K562 (cell line): ENCODE results near the gene HOXB1. TPM values are rescaled to one million over a fixed set of nuclear protein-coding genes. Genes with fewer than 3 reads are reported as not detected.

Source experiments
- ATAC-seq: fragments of 200-7000 bp; cut with Tn5 transposase; 3 replicates; pipeline ENCODE4 v1.9.1; 2020; ENCODE audit warnings: moderate library complexity
- BruUV-seq: library from RNA; stranded (reverse); fragments of 400-500 nt; replicated peaks from 2 replicates; lab custom pipeline; 2021; lab: Mats Ljungman, UMichigan
- CTCF ChIA-PET: fragments of 300-600 bp; formaldehyde crosslinking; extraction: SDS; loops from one replicate; lab custom pipeline; 2021; ENCODE audit warnings: low intra/inter-chr PET ratio; lab: Yijun Ruan, JAX
- POLR2A ChIA-PET: fragments of 300-600, 350-650 bp; sonication (Branson Sonifier 250); formaldehyde crosslinking; extraction: SDS; loops from one replicate; lab custom pipeline; 2021; ENCODE audit warnings: antibody characterized with exemption, inconsistent platforms; lab: Yijun Ruan, JAX
- DNase-seq, 4 experiments: peaks; one replicate each; pipeline versions ENCODE4 v3.0.0 to v3.0.0-alpha.2; 2011 to 2018; ENCODE audit warnings: low spot score in 3 of 4, mixed read lengths in 3 of 4; ENCODE audit errors: extremely low read depth in 1 of 4
- FAIRE-seq: peaks from 2 replicates; lab custom pipeline; 2011; peaks lifted over from hg19 to GRCh38; lab: Jason Lieb, UNC
- H2AFZ ChIP-seq: 2 replicates; pipeline ENCODE4 v1.6.0; 2011; ENCODE audit warnings: low read depth, low read length, control low read depth, inconsistent platforms
- H3K27ac ChIP-seq: fragments of 200-600 bp; 3 replicates; pipeline ENCODE4 v1.8.0; 2011; ENCODE audit warnings: low read depth, mild to moderate bottlenecking, control low read depth, inconsistent platforms, low read length, moderate library complexity, mixed read lengths; ENCODE audit errors: extremely low read depth
- H3K27me3 ChIP-seq, 2 experiments: fragments of 300-600 bp in 1 of 2; 2 replicates in 1 of 2; 3 replicates in 1 of 2; pipeline versions ENCODE4 v1.6.0 to v1.8.0; 2011; ENCODE audit warnings: inconsistent platforms in 2 of 2, low read length in 2 of 2, mild to moderate bottlenecking in 1 of 2, mixed read lengths in 1 of 2, moderate library complexity in 1 of 2; ENCODE audit not compliant: control insufficient read depth in 2 of 2, insufficient read depth in 2 of 2
- H3K36me3 ChIP-seq: fragments of 300-600 bp; 3 replicates; pipeline ENCODE4 v1.8.0; 2011; ENCODE audit warnings: mild to moderate bottlenecking, low read length, inconsistent platforms; ENCODE audit not compliant: control insufficient read depth, insufficient read depth
- H3K4me1 ChIP-seq, 2 experiments: fragments of 200-600 bp in 1 of 2; replicated peaks in 1 of 2; 2 replicates in 1 of 2; 3 replicates in 1 of 2; pipeline versions ENCODE4 v1.5.1 to v1.8.0; 2011; ENCODE audit warnings: inconsistent platforms in 2 of 2, low read length in 2 of 2, mild to moderate bottlenecking in 1 of 2, mixed read lengths in 1 of 2, moderate library complexity in 1 of 2; ENCODE audit not compliant: control insufficient read depth in 2 of 2, insufficient read depth in 2 of 2
- H3K4me2 ChIP-seq: 2 replicates; pipeline ENCODE4 v1.6.1; 2011; ENCODE audit warnings: low read length, control low read depth, inconsistent platforms, mixed read lengths; ENCODE audit not compliant: insufficient read depth
- H3K4me3 ChIP-seq: fragments of 200-600 bp; sonication (generic), shearing (Covaris generic); 2 replicates; pipeline ENCODE4 v1.5.1; 2016; ENCODE audit warnings: control low read depth, inconsistent platforms
- H3K79me2 ChIP-seq: fragments of 200-600 bp; 3 replicates; pipeline ENCODE4 v1.8.0; 2011; ENCODE audit warnings: low read length, inconsistent platforms; ENCODE audit not compliant: control insufficient read depth, insufficient read depth
- H3K9ac ChIP-seq, 2 experiments: 2 replicates each; pipeline versions ENCODE4 v1.6.0 to v1.6.1; 2011; ENCODE audit warnings: low read depth in 2 of 2, low read length in 2 of 2, control low read depth in 1 of 2, inconsistent platforms in 1 of 2, mild to moderate bottlenecking in 1 of 2, mixed read lengths in 1 of 2; ENCODE audit not compliant: insufficient read depth in 1 of 2
- H3K9me1 ChIP-seq: one replicate; pipeline ENCODE4 v1.6.0; 2011; ENCODE audit warnings: inconsistent platforms, mild to moderate bottlenecking, low read length, moderate library complexity; ENCODE audit not compliant: control insufficient read depth, insufficient read depth
- H3K9me3 ChIP-seq: replicated peaks from 2 replicates; pipeline ENCODE4 v1.5.1; 2011; ENCODE audit warnings: low read depth, low read length, inconsistent platforms; ENCODE audit not compliant: control insufficient read depth, insufficient read depth
- H4K20me1 ChIP-seq: replicated peaks from 2 replicates; pipeline ENCODE4 v1.6.1; 2011; ENCODE audit warnings: low read length, inconsistent platforms, mixed read lengths; ENCODE audit not compliant: control insufficient read depth, insufficient read depth
- BCL6 ChIP-seq: fragments of 250-450 bp; sonication (Bioruptor Pico); IDR thresholded peaks from 2 replicates; pipeline ENCODE4 v1.4.0; 2020
- BCLAF1 ChIP-seq, 2 experiments: fragments of 450-650 bp in 1 of 2; IDR thresholded peaks; 2 replicates each; pipeline ENCODE4 v1.6.1; 2011 to 2017; ENCODE audit warnings: low read depth in 2 of 2, antibody characterized with exemption in 1 of 2, borderline replicate concordance in 1 of 2, low read length in 1 of 2, mild to moderate bottlenecking in 1 of 2, mixed read lengths in 1 of 2; ENCODE audit not compliant: control insufficient read depth in 1 of 2
- KLF16 ChIP-seq: IDR thresholded peaks from 2 replicates; pipeline ENCODE4 v1.6.1; 2016; ENCODE audit warnings: antibody characterized with exemption
- MAFG ChIP-seq: fragments of 450-650 bp; conservative IDR thresholded peaks from 2 replicates; pipeline ENCODE4 v1.6.1; 2016; ENCODE audit warnings: missing genetic modification characterization, missing compliant biosample characterization
- MCM3 ChIP-seq: fragments of 450-650 bp; IDR thresholded peaks from 2 replicates; pipeline ENCODE4 v1.6.1; 2016
- PHB2 ChIP-seq: fragments of 450-650 bp; IDR thresholded peaks from 2 replicates; pipeline ENCODE4 v1.6.1; 2017; ENCODE audit warnings: low read depth
- PHF8 ChIP-seq: fragments of 200-600 bp; sonication (generic); IDR thresholded peaks from 2 replicates; pipeline ENCODE4 v1.6.1; 2012; ENCODE audit warnings: mixed run types, mild to moderate bottlenecking, inconsistent platforms, low read length, moderate library complexity, borderline replicate concordance
- PHTF2 ChIP-seq: fragments of 250-450 bp; sonication (Bioruptor Pico); IDR thresholded peaks from 2 replicates; pipeline ENCODE4 v1.5.0; 2021; ENCODE audit warnings: mild to moderate bottlenecking
- RBFOX2 ChIP-seq: fragments of 200-400 bp; formaldehyde crosslinking; IDR thresholded peaks from 2 replicates; pipeline ENCODE4 v1.6.1; 2017; ENCODE audit warnings: low read depth, mild to moderate bottlenecking, low read length, moderate library complexity
- SLC30A9 ChIP-seq: fragments of 250-450 bp; sonication (Bioruptor Pico); IDR thresholded peaks from 2 replicates; pipeline ENCODE4 v1.8.0; 2022; ENCODE audit warnings: mild to moderate bottlenecking, moderate library complexity
- SMARCA5 ChIP-seq: fragments of 450-650 bp; IDR thresholded peaks from 2 replicates; pipeline ENCODE4 v1.6.1; 2016
- SNRNP70 ChIP-seq: fragments of 200-400 bp; formaldehyde crosslinking; optimal IDR thresholded peaks from 2 replicates; pipeline ENCODE3; 2017; ENCODE audit warnings: low read depth, low read length
- SRSF9 ChIP-seq: fragments of 200-400 bp; formaldehyde crosslinking; IDR thresholded peaks from 2 replicates; pipeline ENCODE4 v1.6.1; 2017; ENCODE audit warnings: low read depth, low read length, borderline replicate concordance
- STAT5B ChIP-seq: fragments of 250-450 bp; sonication (Bioruptor Pico); IDR thresholded peaks from 2 replicates; pipeline ENCODE4 v1.8.0; 2021; ENCODE audit warnings: mild to moderate bottlenecking, inconsistent platforms
- STAT6 ChIP-seq: sonication (generic); formaldehyde crosslinking; IDR thresholded peaks from 2 replicates; pipeline ENCODE4 v1.8.1; 2023; ENCODE audit warnings: mild to moderate bottlenecking, missing genetic modification reagents
- YY1 ChIP-seq, 3 experiments: IDR thresholded peaks; 2 replicates each; pipeline ENCODE4 v1.6.1; 2011; ENCODE audit warnings: low read length in 2 of 3, mild to moderate bottlenecking in 2 of 3, moderate library complexity in 2 of 3, borderline replicate concordance in 1 of 3, control low read depth in 1 of 3, low read depth in 1 of 3; ENCODE audit not compliant: insufficient read depth in 3 of 3, insufficient replicate concordance in 2 of 3, control insufficient read depth in 1 of 3, insufficient read length in 1 of 3; ENCODE audit errors: extremely low read depth in 1 of 3
- ZFP30 ChIP-seq: fragments of 250-450 bp; sonication (Bioruptor Pico); IDR thresholded peaks from 2 replicates; pipeline ENCODE4 v1.8.0; 2022; ENCODE audit warnings: moderate library complexity, mild to moderate bottlenecking, inconsistent platforms, borderline replicate concordance
- ZKSCAN1 ChIP-seq: fragments of 150-350 bp; IDR thresholded peaks from 2 replicates; pipeline ENCODE4 v1.6.1; 2016; ENCODE audit warnings: low read depth, low read length
- ZNF347 ChIP-seq: fragments of 450-650 bp; formaldehyde crosslinking; IDR thresholded peaks from 2 replicates; pipeline ENCODE4 v1.4.0; 2020; ENCODE audit warnings: low read depth, mild to moderate bottlenecking, moderate library complexity
- WGBS: fragments of 100-300 bp; shearing (Covaris generic); methylation state at CpG from one replicate; pipeline ENCODE4 v1.1.6; 2016; ENCODE audit warnings: low coverage, mixed read lengths; ENCODE audit not compliant: insufficient coverage; ENCODE audit errors: missing lambda C conversion rate; 5-methylcytosine and 5-hydroxymethylcytosine counted together
- in situ Hi-C: fragments of 300-500 bp; cut with MboI; formaldehyde crosslinking; loops from 4 replicates; pipeline ENCODE4 v1.15.0; 2018; ENCODE audit warnings: inconsistent platforms, mixed read lengths
- intact Hi-C: fragments of 100-400 bp; cut with micrococcal nuclease; formaldehyde crosslinking; loops from 2 replicates; pipeline ENCODE4 v1.14.2; 2022
- polyA plus RNA-seq, 8 experiments: library from polyadenylated mRNA; depleted of rRNA in 4 of 8; stranded (reverse) in 5 of 8; unstranded in 3 of 8; fragments of >200 nt; fragmentation: Nextera tagmentation in 2 of 8; fragmentation: Illumina TruSeq in 1 of 8; extraction: Ambion mirVana in 2 of 8; extraction: Trizol in 1 of 8; gene quantifications; 2 replicates each; pipeline versions ENCODE4 v1.2.1 to v1.2.3, GENCODE V29; 2011 to 2014; ENCODE audit warnings: inconsistent platforms in 1 of 8, missing spikeins in 1 of 8
- total RNA-seq, 7 experiments: library from RNA; depleted of rRNA in 6 of 7; stranded (reverse); fragments of >200 nt in 6 of 7; fragmentation: Illumina TruSeq in 2 of 7; extraction: Trizol in 2 of 7; gene quantifications; 2 replicates each; pipeline versions ENCODE4 v1.2.1 to v1.2.3, GENCODE V29; 2011 to 2021; ENCODE audit warnings: low replicate concordance in 1 of 7

HOXB1 gene
- total and polyA plus RNA-seq, 9 of the 15 experiments (the other 6 are each of a cell fraction or from before 2014, with no cell fraction given) = 0.04 TPM; not detected in 8

- Histone ChIP-seq H3K27me3 (no peaks in the 10 kb centered on the region), H3K4me3 (no peak overlapping the region), H2AFZ (no peak overlapping the region), H3K9me1 (no peaks in the 10 kb centered on the region), H3K9ac (no peak overlapping the region), H3K9me3 (no peaks in the 10 kb centered on the region), H3K79me2 (no peaks in the 10 kb centered on the region), H3K4me1 (peaks cover 17 to 55% of the 10 kb centered on the region in 2 experiments), H3K27ac (no peak overlapping the region), H3K4me2 (no peak overlapping the region), H4K20me1 (no peaks in the 10 kb centered on the region), H3K36me3 (no peaks in the 10 kb centered on the region)
- in situ Hi-C loops (no loop called here), intact Hi-C loops (loop anchor here (10.0 kb wide), 1 partner anchor 270 kb away; no protein-coding TSS in a partner anchor)
- no TSS peak for BruUV-seq
- no peak for ATAC-seq
- 8% methylated on average over 2 of the region's 2 CpGs for WGBS
- no peak for FAIRE-seq
- POLR2A ChIA-PET = interaction anchor here (0.5 kb wide), 1 partner anchor 29 kb away, joined by 3 read pairs; no protein-coding TSS in a partner anchor
- CTCF ChIA-PET = no interaction called here
- peak in 1 of 4 experiments; percentile 65 for DNase-seq
- TF ChIP-seq STAT5B (CRISPR knock-in tag) = no peak
- no peak for TF ChIP-seq ZNF347 (CRISPR knock-in tag)
- TF ChIP-seq ZKSCAN1 = no peak
- no peak for TF ChIP-seq PHB2
- peak; percentile 84 for TF ChIP-seq MAFG (tag)
- TF ChIP-seq PHF8 = no peak
- no peak for TF ChIP-seq BCLAF1 (IDR thresholded peaks at IDR 0.05; ENCODE audit: borderline replicate concordance in 1 of 2, control insufficient read depth in 1 of 2, low read depth in 2 of 2, low read length in 1 of 2)
- TF ChIP-seq BCL6 = no peak
- no peak for TF ChIP-seq ZFP30 (CRISPR knock-in tag)
- no peak for TF ChIP-seq MCM3
- no peak for TF ChIP-seq SMARCA5
- TF ChIP-seq SLC30A9 (CRISPR knock-in tag) = no peak
- no peak for TF ChIP-seq PHTF2
- TF ChIP-seq STAT6 = no peak
- TF ChIP-seq SNRNP70 = no peak
- no peak for TF ChIP-seq RBFOX2
- TF ChIP-seq YY1 (IDR thresholded peaks at IDR 0.05; ENCODE audit: borderline replicate concordance in 1 of 3, control insufficient read depth in 1 of 3, extremely low read depth in 1 of 3, insufficient read depth in 3 of 3, insufficient read length in 1 of 3, insufficient replicate concordance in 2 of 3, low read depth in 1 of 3, low read length in 2 of 3) = no peak
- TF ChIP-seq SRSF9 = no peak
- no peak for TF ChIP-seq KLF16
Measured at GRCh38 chr17:48484850-48485249, 46.0 kb downstream of the HOXB1 start.
